H1 (cell line): ENCODE measurements around the gene TBX4. TPM values are rescaled to one million over a fixed set of nuclear protein-coding genes. Genes with fewer than 3 reads are reported as not detected.

ENCODE experiments used
- CTCF ChIA-PET: fragments of 300-600 bp; sonication (Branson Sonifier 250); formaldehyde crosslinking; loops from one replicate; lab custom pipeline; 2021; ENCODE audit not compliant: partially characterized antibody; lab: Charles Lee
- POLR2A ChIA-PET: fragments of 300-600 bp; sonication (Branson Sonifier 250); formaldehyde crosslinking; loops from one replicate; lab custom pipeline; 2021; ENCODE audit warnings: inconsistent platforms; ENCODE audit not compliant: partially characterized antibody; lab: Charles Lee
- DNase-seq, 2 experiments: peaks; one replicate each; pipeline versions ENCODE4 v3.0.0 to v3.0.0-alpha.2; 2010 to 2022; ENCODE audit warnings: low spot score in 2 of 2, low read depth in 1 of 2, mixed read lengths in 1 of 2
- FAIRE-seq: peaks from 2 replicates; lab custom pipeline; 2011; peaks lifted over from hg19 to GRCh38; lab: Jason Lieb, UNC
- H2AFZ ChIP-seq: 2 replicates; pipeline ENCODE4 v1.8.1; 2012; ENCODE audit warnings: low read length, inconsistent platforms
- H2AK5ac ChIP-seq: 2 replicates; pipeline ENCODE4 v1.6.1; 2013; ENCODE audit warnings: low read depth, low read length
- H2BK120ac ChIP-seq: replicated peaks from 2 replicates; pipeline ENCODE3; 2013; ENCODE audit warnings: low read depth, low read length, inconsistent platforms
- H2BK12ac ChIP-seq: 2 replicates; pipeline ENCODE4 v1.6.1; 2013; ENCODE audit warnings: low read depth, low read length
- H2BK15ac ChIP-seq: 2 replicates; pipeline ENCODE4 v1.6.1; 2013; ENCODE audit warnings: low read length
- H2BK20ac ChIP-seq: 2 replicates; pipeline ENCODE4 v1.6.1; 2013; ENCODE audit warnings: low read length
- H2BK5ac ChIP-seq: 2 replicates; pipeline ENCODE4 v1.6.1; 2013; ENCODE audit warnings: low read depth, low read length
- H3K14ac ChIP-seq: 2 replicates; pipeline ENCODE4 v1.6.1; 2013; ENCODE audit warnings: inconsistent platforms; ENCODE audit not compliant: insufficient read length
- H3K18ac ChIP-seq: 2 replicates; pipeline ENCODE4 v1.6.1; 2013; ENCODE audit warnings: low read length; ENCODE audit errors: extremely low read depth
- H3K23ac ChIP-seq: 2 replicates; pipeline ENCODE4 v1.6.1; 2013; ENCODE audit warnings: inconsistent platforms; ENCODE audit not compliant: insufficient read length
- H3K23me2 ChIP-seq: 2 replicates; pipeline ENCODE4 v1.6.1; 2013; ENCODE audit warnings: low read depth, low read length
- H3K27ac ChIP-seq: 2 replicates; pipeline ENCODE4 v1.6.1; 2011; ENCODE audit warnings: low read depth, low read length, inconsistent platforms
- H3K27me3 ChIP-seq, 4 experiments: replicated peaks in 1 of 4; 1 replicate in 1 of 4; 2 replicates in 3 of 4; pipeline versions ENCODE4 v1.6.1 to v1.8.1; 2011 to 2013; ENCODE audit warnings: low read length in 3 of 4, mild to moderate bottlenecking in 3 of 4, inconsistent platforms in 2 of 4, mixed read lengths in 2 of 4, moderate library complexity in 1 of 4; ENCODE audit not compliant: control insufficient read depth in 3 of 4, insufficient read depth in 3 of 4; ENCODE audit errors: extremely low read depth in 1 of 4
- H3K36me3 ChIP-seq, 4 experiments: 2 replicates each; pipeline versions ENCODE4 v1.6.1 to v1.8.1; 2011 to 2013; ENCODE audit warnings: mild to moderate bottlenecking in 4 of 4, low read length in 3 of 4, moderate library complexity in 2 of 4, control low read depth in 1 of 4, inconsistent platforms in 1 of 4; ENCODE audit not compliant: insufficient read depth in 4 of 4, control insufficient read depth in 2 of 4
- H3K4ac ChIP-seq: replicated peaks from 2 replicates; pipeline ENCODE3; 2013; ENCODE audit warnings: low read length, low read depth, mixed read lengths, inconsistent platforms; ENCODE audit not compliant: insufficient read length
- H3K4me1 ChIP-seq, 4 experiments: replicated peaks in 1 of 4; 1 replicate in 1 of 4; 2 replicates in 3 of 4; pipeline versions ENCODE4 v1.6.1 to v1.8.1; 2011 to 2013; ENCODE audit warnings: low read length in 3 of 4, inconsistent platforms in 2 of 4, mixed read lengths in 1 of 4; ENCODE audit not compliant: insufficient read depth in 4 of 4, control insufficient read depth in 3 of 4
- H3K4me2 ChIP-seq, 2 experiments: 2 replicates each; pipeline versions ENCODE4 v1.6.1 to v1.8.1; 2011 to 2013; ENCODE audit warnings: low read depth in 2 of 2, low read length in 2 of 2, control low read depth in 1 of 2, inconsistent platforms in 1 of 2, mild to moderate bottlenecking in 1 of 2; ENCODE audit not compliant: insufficient read depth in 1 of 2
- H3K4me3 ChIP-seq, 4 experiments: fragments of 200-600, 300-600 bp in 1 of 4; sonication (generic), shearing (Covaris generic), sonication (Bioruptor Twin) in 1 of 4; 2 replicates each; pipeline versions ENCODE4 v1.5.1 to v1.8.1; 2011 to 2016; ENCODE audit warnings: low read length in 4 of 4, low read depth in 3 of 4, control low read depth in 2 of 4, inconsistent platforms in 2 of 4, mild to moderate bottlenecking in 2 of 4, mixed read lengths in 1 of 4, moderate library complexity in 1 of 4; ENCODE audit not compliant: insufficient read depth in 2 of 4; ENCODE audit errors: extremely low read depth in 1 of 4
- H3K56ac ChIP-seq: replicated peaks from 2 replicates; pipeline ENCODE3; 2013; ENCODE audit warnings: low read depth, mild to moderate bottlenecking, mixed read lengths, low read length, inconsistent platforms; ENCODE audit not compliant: insufficient read length
- H3K79me1 ChIP-seq: 2 replicates; pipeline ENCODE4 v1.6.1; 2013; ENCODE audit warnings: low read depth, low read length, control low read depth
- H3K79me2 ChIP-seq, 2 experiments: 2 replicates each; pipeline versions ENCODE4 v1.6.1 to v1.8.1; 2012 to 2013; ENCODE audit warnings: low read length in 2 of 2, mild to moderate bottlenecking in 2 of 2, inconsistent platforms in 1 of 2; ENCODE audit not compliant: insufficient read depth in 2 of 2, control insufficient read depth in 1 of 2
- H3K9ac ChIP-seq, 4 experiments: replicated peaks in 1 of 4; 1 replicate in 1 of 4; 2 replicates in 3 of 4; pipeline versions ENCODE4 v1.6.1 to v1.8.1; 2011 to 2013; ENCODE audit warnings: low read depth in 3 of 4, low read length in 3 of 4, control low read depth in 2 of 4, mild to moderate bottlenecking in 2 of 4, moderate library complexity in 2 of 4, inconsistent platforms in 1 of 4; ENCODE audit errors: extremely low read depth in 1 of 4
- H3K9me3 ChIP-seq, 2 experiments: 2 replicates each; pipeline versions ENCODE4 v1.6.1 to v1.8.1; 2012 to 2013; ENCODE audit warnings: mild to moderate bottlenecking in 2 of 2, moderate library complexity in 2 of 2, control low read depth in 1 of 2, inconsistent platforms in 1 of 2, low read depth in 1 of 2, low read length in 1 of 2, mixed read lengths in 1 of 2; ENCODE audit not compliant: insufficient read depth in 2 of 2
- H4K20me1 ChIP-seq, 2 experiments: replicated peaks in 1 of 2; 2 replicates each; pipeline versions ENCODE3 to v1.8.1; 2011 to 2013; ENCODE audit warnings: inconsistent platforms in 2 of 2, low read length in 2 of 2, mild to moderate bottlenecking in 1 of 2; ENCODE audit not compliant: insufficient read depth in 2 of 2, control insufficient read depth in 1 of 2
- H4K5ac ChIP-seq: 2 replicates; pipeline ENCODE4 v1.6.1; 2013; ENCODE audit warnings: low read length, low read depth, mixed read lengths, inconsistent platforms; ENCODE audit not compliant: insufficient read length
- H4K8ac ChIP-seq: 2 replicates; pipeline ENCODE4 v1.8.0; 2013; ENCODE audit warnings: mild to moderate bottlenecking, moderate library complexity, low read length, inconsistent platforms; ENCODE audit not compliant: insufficient read depth; ENCODE audit errors: extremely low read depth
- H4K91ac ChIP-seq: replicated peaks from 2 replicates; pipeline ENCODE3; 2013; ENCODE audit warnings: low read length, mixed read lengths, inconsistent platforms; ENCODE audit not compliant: insufficient read length
- BACH1 ChIP-seq: IDR thresholded peaks from 2 replicates; pipeline ENCODE4 v1.6.1; 2012; ENCODE audit warnings: low read length, improper control_type of control experiment
- JUND ChIP-seq: IDR thresholded peaks from 2 replicates; pipeline ENCODE4 v1.6.1; 2011; ENCODE audit warnings: mild to moderate bottlenecking, improper control_type of control experiment, low read length
- KDM4A ChIP-seq: IDR thresholded peaks from one replicate; pipeline ENCODE4 v1.7.1; 2012; ENCODE audit warnings: low read depth, mild to moderate bottlenecking, moderate library complexity, low read length, inconsistent platforms; ENCODE audit not compliant: severe bottlenecking
- POLR2AphosphoS5 ChIP-seq: IDR thresholded peaks from 2 replicates; pipeline ENCODE4 v1.6.1; 2011; ENCODE audit warnings: low read depth, low read length
- RBBP5 ChIP-seq: IDR thresholded peaks from 2 replicates; pipeline ENCODE4 v1.7.1; 2012; ENCODE audit warnings: low read depth, mild to moderate bottlenecking, inconsistent platforms, low read length, moderate library complexity, borderline replicate concordance
- WGBS, 2 experiments: shearing (Covaris generic) in 1 of 2; methylation state at CpG; one replicate each; pipeline versions ENCODE4 v1.1.6 to v1.1.7; 2013 to 2015; ENCODE audit warnings: low lambda C conversion rate in 2 of 2, mixed read lengths in 2 of 2, inconsistent platforms in 1 of 2, low coverage in 1 of 2, missing lambda C conversion rate in 1 of 2; ENCODE audit not compliant: insufficient replicate concordance in 2 of 2, insufficient coverage in 1 of 2, insufficient read length in 1 of 2; ENCODE audit errors: extremely low coverage in 1 of 2, missing lambda C conversion rate in 1 of 2; 5-methylcytosine and 5-hydroxymethylcytosine counted together
- polyA plus RNA-seq, 7 experiments: library from polyadenylated mRNA; depleted of rRNA in 3 of 7; stranded (reverse) in 5 of 7; unstranded in 2 of 7; fragments of >200 nt in 5 of 7; fragments of 200-250 nt in 2 of 7; gene quantifications; 1 replicate in 5 of 7; 2 replicates in 1 of 7; 4 replicates in 1 of 7; pipeline versions ENCODE4 v1.2.1 to v1.2.3, GENCODE V29; 2011 to 2013; ENCODE audit warnings: missing spikeins in 2 of 7, mixed read lengths in 2 of 7
- total RNA-seq: library from RNA; stranded (reverse); fragmentation: NEBNext Ultra II Directional; extraction: Animal tissue kit (Norgen Biotek cat#: 25700); gene quantifications from 2 replicates; pipeline ENCODE4 v1.2.1, GENCODE V29; 2021

The TBX4 gene
- total and polyA plus RNA-seq, 2 of the 8 experiments (the other 6 are each of a cell fraction or from before 2014, with no cell fraction given) = 0.02 TPM; not detected in 1

DNA sequence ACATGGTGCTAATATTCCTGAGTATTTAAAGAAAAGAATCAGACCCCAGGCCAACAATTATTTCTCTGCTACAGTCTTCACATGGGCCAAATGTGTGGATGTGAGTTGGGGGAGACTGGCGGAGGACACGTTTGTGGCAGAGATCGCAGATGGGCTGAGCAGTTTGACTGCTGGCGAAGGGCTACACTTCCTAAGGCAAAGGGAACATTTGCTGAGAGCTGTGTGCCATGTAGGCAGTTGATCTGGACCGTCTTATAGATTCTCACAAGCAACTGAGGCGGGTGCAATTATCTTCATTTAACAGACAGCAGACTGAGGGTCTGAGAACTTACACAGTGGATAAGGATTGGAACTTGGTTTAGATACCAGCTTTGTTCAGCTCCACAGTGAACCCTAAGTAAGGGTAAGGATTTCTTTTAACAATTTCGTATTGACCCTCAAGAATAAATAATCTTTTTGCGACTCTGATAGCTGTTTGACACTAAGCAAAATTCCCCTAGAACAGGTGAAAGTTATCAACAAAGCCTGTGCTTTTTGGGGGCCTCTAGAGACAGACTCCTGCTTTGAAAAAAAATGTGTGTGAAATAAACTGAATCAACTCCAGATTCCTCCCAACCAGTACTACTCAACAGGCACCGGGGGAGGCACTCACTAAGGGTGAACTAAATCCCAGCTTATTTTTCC lies 55.3 kb downstream of the TBX4 start:
- Histone ChIP-seq H2BK20ac (no peak overlapping the region), H2BK5ac (no peak overlapping the region), H3K23me2 (no peaks in the 10 kb centered on the region; the same call in 1 of the 2 replicates), H4K5ac (no peak overlapping the region), H2AK5ac (no peak overlapping the region), H2AFZ (no peak overlapping the region), H3K4me3 (no peak overlapping the region), H2BK12ac (no peak overlapping the region), H3K79me1 (no peaks in the 10 kb centered on the region), H2BK15ac (no peak overlapping the region), H4K20me1 (no peaks in the 10 kb centered on the region), H3K9ac (no peak overlapping the region), H4K91ac (no peak overlapping the region), H3K27me3 (no peaks in the 10 kb centered on the region), H4K8ac (no peak overlapping the region), H3K23ac (no peak overlapping the region), H3K9me3 (no peaks in the 10 kb centered on the region), H3K14ac (no peak overlapping the region), H3K27ac (no peak overlapping the region), H3K4me1 (peaks cover 0 to 3% (median 1%) of the 10 kb centered on the region in 4 experiments; a peak in 2 of 7 replicates), H3K4me2 (no peak overlapping the region), H2BK120ac (no peak overlapping the region), H3K56ac (no peak overlapping the region), H3K79me2 (no peaks in the 10 kb centered on the region), H3K4ac (no peak overlapping the region), H3K18ac (no peak overlapping the region), H3K36me3 (no peaks in the 10 kb centered on the region)
- POLR2A ChIA-PET = no interaction called here
- no peak for TF ChIP-seq RBBP5
- no peak for TF ChIP-seq BACH1
- no peak for TF ChIP-seq KDM4A
- no peak for TF ChIP-seq JUND
- TF ChIP-seq POLR2AphosphoS5 = no peak
- FAIRE-seq = no peak
- WGBS, 2 experiments = 76% methylated on average over 9 of the region's 9 CpGs; no CpG with 5 or more reads in 1 of the 2 experiments
- CTCF ChIA-PET = interaction anchor here (0.9 to 1.0 kb wide), 2 partner anchors 9 to 11 kb away, joined by 3 read pairs; no protein-coding TSS in a partner anchor
- no peak for DNase-seq
